IMR-90 (cell line): ENCODE data around the gene ASIC2. TPM values are rescaled to one million over a fixed set of nuclear protein-coding genes. Genes with fewer than 3 reads are reported as not detected.
"Not testable (repeated sequence)": the region's sequence is repeated elsewhere in the genome, so short reads cannot be mapped to it uniquely, and the experiment has no call there.

Experiments
- ATAC-seq: fragments of 200-7000 bp; cut with Tn5 transposase; 2 replicates; pipeline ENCODE4 v1.9.1; 2020; ENCODE audit warnings: low read depth, mild to moderate bottlenecking, moderate library complexity
- BruUV-seq: library from RNA; stranded (reverse); fragments of 400-500 nt; replicated peaks from 2 replicates; lab custom pipeline; 2021; lab: Mats Ljungman, UMichigan
- CTCF ChIA-PET: fragments of 300-600 bp; formaldehyde crosslinking; extraction: SDS; loops from one replicate; lab custom pipeline; 2021; ENCODE audit warnings: antibody characterized with exemption; lab: Yijun Ruan, JAX
- POLR2A ChIA-PET: fragments of 300-600 bp; sonication (Branson Sonifier 250); formaldehyde crosslinking; loops from one replicate; lab custom pipeline; 2022; ENCODE audit warnings: antibody characterized with exemption; ENCODE audit not compliant: unreplicated experiment; lab: Charles Lee
- DNase-seq: peaks from one replicate; pipeline ENCODE4 v3.0.0; 2013
- H2AFZ ChIP-seq: replicated peaks from 2 replicates; pipeline ENCODE3; 2013; ENCODE audit warnings: low read length, mild to moderate bottlenecking; ENCODE audit not compliant: poor library complexity
- H2AK5ac ChIP-seq: 2 replicates; pipeline ENCODE4 v1.6.1; 2013; ENCODE audit warnings: low read depth, low read length, inconsistent platforms
- H2AK9ac ChIP-seq: replicated peaks from 2 replicates; pipeline ENCODE3; 2013; ENCODE audit warnings: mild to moderate bottlenecking, low read depth, low read length, moderate library complexity; ENCODE audit not compliant: poor library complexity
- H2BK120ac ChIP-seq: 2 replicates; pipeline ENCODE4 v1.6.1; 2013; ENCODE audit warnings: low read depth, low read length, inconsistent platforms
- H2BK15ac ChIP-seq: 3 replicates; pipeline ENCODE4 v1.6.1; 2013; ENCODE audit warnings: low read depth, low read length, inconsistent platforms
- H2BK20ac ChIP-seq: 2 replicates; pipeline ENCODE4 v1.6.1; 2013; ENCODE audit warnings: low read depth, mild to moderate bottlenecking, inconsistent platforms, low read length, moderate library complexity
- H2BK5ac ChIP-seq: 2 replicates; pipeline ENCODE4 v1.6.1; 2013; ENCODE audit warnings: mild to moderate bottlenecking, low read depth, low read length, inconsistent platforms; ENCODE audit not compliant: poor library complexity, severe bottlenecking
- H3K14ac ChIP-seq: replicated peaks from 2 replicates; pipeline ENCODE4 v1.6.1; 2013; ENCODE audit warnings: low read depth, low read length, inconsistent platforms
- H3K18ac ChIP-seq: 2 replicates; pipeline ENCODE4 v1.6.1; 2013; ENCODE audit warnings: low read depth, low read length, control low read depth
- H3K23ac ChIP-seq: 2 replicates; pipeline ENCODE4 v1.6.1; 2013; ENCODE audit warnings: low read depth, low read length, inconsistent platforms
- H3K27ac ChIP-seq: 2 replicates; pipeline ENCODE4 v1.5.1; 2013; ENCODE audit warnings: mild to moderate bottlenecking, control low read depth, low read length; ENCODE audit not compliant: insufficient read depth
- H3K27me3 ChIP-seq: 2 replicates; pipeline ENCODE4 v1.6.1; 2013; ENCODE audit warnings: low read length; ENCODE audit not compliant: control insufficient read depth, insufficient read depth
- H3K36me3 ChIP-seq: 2 replicates; pipeline ENCODE4 v1.6.1; 2013; ENCODE audit warnings: low read length, mixed read lengths; ENCODE audit not compliant: control insufficient read depth, insufficient read depth
- H3K4ac ChIP-seq: 2 replicates; pipeline ENCODE4 v1.6.1; 2013; ENCODE audit warnings: low read depth, low read length, inconsistent platforms
- H3K4me1 ChIP-seq: 2 replicates; pipeline ENCODE4 v1.6.1; 2013; ENCODE audit warnings: low read length, mixed read lengths; ENCODE audit not compliant: control insufficient read depth, insufficient read depth
- H3K4me2 ChIP-seq: 2 replicates; pipeline ENCODE4 v1.6.1; 2013; ENCODE audit warnings: low read depth, mild to moderate bottlenecking, control low read depth, low read length, moderate library complexity
- H3K4me3 ChIP-seq: 2 replicates; pipeline ENCODE4 v1.5.1; 2013; ENCODE audit warnings: low read depth, mild to moderate bottlenecking, control low read depth, low read length, moderate library complexity; ENCODE audit not compliant: insufficient read depth
- H3K56ac ChIP-seq: 2 replicates; pipeline ENCODE4 v1.6.1; 2013; ENCODE audit warnings: low read length, inconsistent platforms; ENCODE audit not compliant: insufficient read depth; ENCODE audit errors: extremely low read depth
- H3K79me1 ChIP-seq, 2 experiments: 2 replicates each; pipeline ENCODE4 v1.6.1; 2013; ENCODE audit warnings: low read length in 2 of 2, inconsistent platforms in 1 of 2, low read depth in 1 of 2
- H3K9ac ChIP-seq: 2 replicates; pipeline ENCODE4 v1.6.1; 2013; ENCODE audit warnings: low read depth, low read length, control low read depth
- H3K9me1 ChIP-seq: 2 replicates; pipeline ENCODE4 v1.6.1; 2013; ENCODE audit warnings: low read length, inconsistent platforms; ENCODE audit not compliant: insufficient read depth
- H3K9me3 ChIP-seq: 2 replicates; pipeline ENCODE4 v1.6.1; 2013; ENCODE audit warnings: low read length; ENCODE audit not compliant: control insufficient read depth, insufficient read depth
- H4K20me1 ChIP-seq: 2 replicates; pipeline ENCODE4 v1.6.1; 2013; ENCODE audit warnings: low read length, inconsistent platforms; ENCODE audit not compliant: insufficient read depth
- H4K5ac ChIP-seq: 2 replicates; pipeline ENCODE4 v1.6.1; 2013; ENCODE audit warnings: mild to moderate bottlenecking, low read depth, low read length, control low read depth
- H4K8ac ChIP-seq, 2 experiments: 2 replicates each; pipeline ENCODE4 v1.6.1; 2013; ENCODE audit warnings: low read depth in 2 of 2, low read length in 2 of 2, control low read depth in 1 of 2, inconsistent platforms in 1 of 2
- H4K91ac ChIP-seq: 2 replicates; pipeline ENCODE4 v1.6.1; 2013; ENCODE audit warnings: low read depth, low read length, inconsistent platforms; ENCODE audit not compliant: insufficient read depth
- MAFK ChIP-seq: IDR thresholded peaks from 2 replicates; pipeline ENCODE4 v1.6.1; 2012; ENCODE audit warnings: low read depth, low read length, improper control_type of control experiment
- USF2 ChIP-seq: fragments of 150-350 bp; IDR thresholded peaks from 2 replicates; pipeline ENCODE4 v1.6.1; 2017; ENCODE audit warnings: mild to moderate bottlenecking, antibody characterized with exemption, low read length, low read depth
- WGBS, 2 experiments: methylation state at CpG; one replicate each; pipeline versions ENCODE4 v1.1.5 to v1.1.7; 2013; ENCODE audit warnings: missing lambda C conversion rate in 2 of 2; ENCODE audit not compliant: insufficient read length in 1 of 2; ENCODE audit errors: extremely low coverage in 2 of 2; 5-methylcytosine and 5-hydroxymethylcytosine counted together
- dilution Hi-C: fragments of 300-500 bp; cut with HindIII; formaldehyde crosslinking; loops from one replicate; pipeline ENCODE4 v1.14.3; 2018; ENCODE audit warnings: low sequenced_read_pairs; ENCODE audit not compliant: unreplicated experiment
- in situ Hi-C: fragments of 300-500 bp; cut with MboI; formaldehyde crosslinking; loops from 3 replicates; pipeline ENCODE4 v1.14.3; 2019; ENCODE audit warnings: low sequenced_read_pairs, inconsistent platforms, mixed read lengths
- intact Hi-C: fragments of 100-400 bp; cut with micrococcal nuclease; formaldehyde crosslinking; loops from 2 replicates; pipeline ENCODE4 v1.10.0; 2022
- polyA plus RNA-seq, 3 experiments: library from polyadenylated mRNA; depleted of rRNA; stranded (reverse); fragments of >200 nt; gene quantifications; 2 replicates each; pipeline ENCODE4 v1.2.3, GENCODE V29; 2012; ENCODE audit warnings: low replicate concordance in 1 of 3
- total RNA-seq: library from RNA; depleted of rRNA; stranded (reverse); fragments of >200 nt; gene quantifications from 2 replicates; pipeline ENCODE4 v1.2.3, GENCODE V29; 2012

ASIC2 gene
- total and polyA plus RNA-seq, 2 of the 4 experiments (the other 2 are of a cell fraction): under 0.01 to 0.15 TPM

- TF ChIP-seq USF2 (no peak), MAFK (no peak)
These were observed 304.5 kb downstream of the ASIC2 start (continued) for GRCh38 chr17:32988481-32989101.

- H2BK5ac ChIP-seq, H3K79me1 ChIP-seq, H4K8ac ChIP-seq, H2AK5ac ChIP-seq, in situ Hi-C loops, H3K36me3 ChIP-seq, H4K91ac ChIP-seq, H3K27me3 ChIP-seq, H3K14ac ChIP-seq, H3K27ac ChIP-seq, H3K9ac ChIP-seq, dilution Hi-C loops, DNase-seq, POLR2A ChIA-PET, H3K9me3 ChIP-seq, H2AK9ac ChIP-seq, H3K4me1 ChIP-seq, H2AFZ ChIP-seq, H2BK120ac ChIP-seq, CTCF ChIA-PET, H4K20me1 ChIP-seq, H3K56ac ChIP-seq, H2BK20ac ChIP-seq, H3K4me2 ChIP-seq, H2BK15ac ChIP-seq, H4K5ac ChIP-seq, H3K9me1 ChIP-seq, H3K4ac ChIP-seq, BruUV-seq, H3K4me3 ChIP-seq, H3K23ac ChIP-seq, H3K18ac ChIP-seq, intact Hi-C loops, ATAC-seq: not testable (repeated sequence)
- 44% methylated on average over 2 of the region's 2 CpGs; no CpG with 5 or more reads in 1 of the 2 experiments for WGBS, 2 experiments
These were observed 305.2 kb downstream of the ASIC2 start for GRCh38 chr17:32987868-32988267.

GRCh38 chr17:32987453-32987805, 305.7 kb downstream of the ASIC2 start:
- H3K9me1 ChIP-seq, H3K56ac ChIP-seq, H4K91ac ChIP-seq, DNase-seq, CTCF ChIA-PET, H2AK9ac ChIP-seq, POLR2A ChIA-PET, H3K23ac ChIP-seq, H4K20me1 ChIP-seq, H3K27ac ChIP-seq, H4K8ac ChIP-seq, H3K4me2 ChIP-seq, H2AK5ac ChIP-seq, H4K5ac ChIP-seq, H3K9me3 ChIP-seq, H2BK5ac ChIP-seq, intact Hi-C loops, H3K79me1 ChIP-seq, H3K9ac ChIP-seq, in situ Hi-C loops, H3K14ac ChIP-seq, dilution Hi-C loops, H3K4me3 ChIP-seq, H2BK120ac ChIP-seq, ATAC-seq, H3K27me3 ChIP-seq, H3K4ac ChIP-seq, H3K18ac ChIP-seq, H2BK15ac ChIP-seq, BruUV-seq, H2BK20ac ChIP-seq, H3K4me1 ChIP-seq, H2AFZ ChIP-seq, H3K36me3 ChIP-seq: not testable (repeated sequence)
- WGBS, 2 experiments: no CpG with 5 or more reads among the region's 1 CpG
